Measurements from ENCODE around the gene CAMK2D.

CAMK2D gene

DNA sequence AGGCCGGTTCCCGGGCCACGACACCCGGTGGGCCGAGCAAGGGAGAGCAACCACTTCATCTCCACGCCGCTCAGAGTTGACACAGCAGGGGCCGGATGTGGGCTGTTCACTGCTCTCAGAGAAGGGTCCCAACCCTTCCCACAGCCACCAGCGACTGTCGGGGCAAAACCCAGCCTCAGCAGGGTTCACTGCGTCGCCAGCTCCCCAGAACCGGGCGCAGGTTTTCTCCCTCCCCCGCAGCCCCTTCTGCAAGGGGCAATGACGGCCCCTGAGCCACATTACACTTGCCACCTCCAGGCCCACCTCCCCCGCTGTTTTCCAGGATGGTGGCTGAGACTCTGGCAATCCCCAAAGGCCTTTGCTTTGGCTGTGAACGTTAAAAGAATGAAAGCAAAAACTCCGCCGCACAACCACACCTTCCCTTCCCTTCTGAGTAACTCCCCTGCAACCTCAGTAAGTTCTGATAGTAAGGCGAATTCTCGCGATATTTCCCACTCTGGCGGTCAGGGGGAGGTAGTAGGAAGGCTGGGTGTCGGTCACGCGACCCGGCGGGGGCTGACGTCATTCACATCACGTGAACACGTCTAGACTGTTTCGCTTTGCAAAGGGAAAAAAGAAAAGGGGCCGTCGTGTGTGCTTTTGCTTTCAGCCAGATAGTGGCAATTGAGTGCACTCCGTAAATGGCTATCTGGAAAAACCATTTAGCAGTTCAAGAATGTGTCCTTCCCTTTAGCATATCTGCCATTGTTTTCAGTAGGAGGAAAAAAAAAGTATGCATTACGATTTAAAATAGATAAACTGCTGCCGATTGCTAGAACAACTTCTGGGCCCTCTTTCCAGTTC, 869 bp upstream of the CAMK2D start:
- peak; percentile 93 for DNase-seq

DNA sequence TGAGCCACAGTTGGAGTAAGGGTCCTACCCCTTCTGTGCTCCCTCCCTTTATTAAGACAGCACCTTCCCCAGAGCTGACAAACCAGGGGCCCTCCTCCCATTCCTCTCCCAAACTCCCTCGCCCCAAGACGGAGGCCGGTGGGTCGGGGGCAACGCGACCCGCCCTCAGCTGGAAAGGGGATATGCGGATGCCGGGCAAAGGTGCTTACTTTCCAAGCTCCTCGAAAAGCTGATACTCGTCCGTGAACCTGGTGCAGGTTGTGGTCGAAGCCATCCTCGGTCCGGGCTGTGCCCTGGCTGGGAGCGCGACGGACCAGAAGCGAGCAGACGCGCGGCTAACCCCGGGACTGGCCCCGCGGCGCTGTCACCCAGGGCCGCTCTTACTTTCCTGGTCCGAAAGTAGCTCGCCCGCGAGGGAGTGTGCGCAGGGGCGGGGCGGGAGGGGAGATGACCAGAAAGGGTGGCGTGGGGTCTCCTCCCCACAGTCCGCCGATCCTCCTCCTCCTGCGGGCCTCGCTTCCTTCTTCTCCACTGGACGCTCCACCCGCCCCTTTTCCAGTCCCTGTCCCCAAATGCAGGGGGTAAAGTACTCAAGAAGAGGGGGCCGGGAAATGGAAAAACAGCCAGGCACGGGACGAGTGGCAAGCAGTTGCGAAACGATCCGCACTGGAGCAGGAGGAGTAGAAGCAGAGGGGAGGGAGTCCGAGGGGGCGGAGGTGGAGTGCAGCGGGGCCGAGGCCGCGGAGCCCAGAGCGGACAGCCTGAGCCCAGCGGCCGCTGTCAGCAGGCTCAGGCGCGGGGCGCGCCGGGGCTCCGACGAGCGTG, 531 bp downstream of the CAMK2D start:
- DNase-seq: peak; percentile 29

GRCh38 chr4:113760094-113760794, 1.3 kb downstream of the CAMK2D start:
- no peak for DNase-seq

DNA sequence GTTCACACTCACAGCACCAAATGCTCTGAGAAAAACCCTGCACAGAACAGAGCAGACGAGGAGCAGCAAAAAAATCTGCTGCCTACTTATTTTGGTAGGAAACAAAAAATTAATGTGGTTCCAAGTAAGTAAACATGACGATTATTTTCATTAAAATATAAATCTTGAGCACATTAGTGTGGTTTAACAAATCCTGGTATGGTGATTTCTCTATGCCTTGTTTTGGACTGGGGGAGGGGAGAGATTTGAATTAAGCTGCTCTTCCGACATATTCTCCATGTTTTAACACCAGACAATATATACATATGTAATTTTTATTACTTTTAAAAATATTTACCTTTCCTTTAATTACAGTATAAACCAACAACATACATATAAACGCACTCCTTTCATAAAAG, 1.8 kb downstream of the CAMK2D start:
- no peak for DNase-seq

GRCh38 chr4:113758372-113758771, 3.2 kb downstream of the CAMK2D start:
- DNase-seq: no peak

- no peak for DNase-seq
These were observed 4.1 kb downstream of the CAMK2D start for GRCh38 chr4:113757486-113757885.

- no peak for DNase-seq
These were observed 5.5 kb downstream of the CAMK2D start for GRCh38 chr4:113756005-113756410.

DNA sequence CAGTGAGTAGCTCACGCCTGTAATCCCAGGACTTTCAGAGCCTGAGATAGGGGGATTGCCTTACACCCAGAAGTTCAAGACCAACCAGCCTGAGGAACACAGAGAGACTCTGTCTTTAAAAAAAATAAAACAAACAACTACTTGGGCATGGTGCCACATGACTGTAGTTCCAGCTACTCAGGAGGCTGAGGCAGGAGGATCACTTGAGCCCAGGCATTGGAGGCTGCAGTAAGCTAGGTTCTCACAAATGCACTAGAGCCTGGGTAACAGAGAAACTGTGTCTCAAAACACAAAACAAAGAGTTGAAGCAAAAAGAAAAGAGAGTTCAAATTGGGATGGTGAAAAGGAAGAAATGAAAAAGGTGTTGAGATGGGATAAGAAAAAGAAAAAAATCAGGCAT, 10.8 kb downstream of the CAMK2D start:
- no peak for DNase-seq

DNA sequence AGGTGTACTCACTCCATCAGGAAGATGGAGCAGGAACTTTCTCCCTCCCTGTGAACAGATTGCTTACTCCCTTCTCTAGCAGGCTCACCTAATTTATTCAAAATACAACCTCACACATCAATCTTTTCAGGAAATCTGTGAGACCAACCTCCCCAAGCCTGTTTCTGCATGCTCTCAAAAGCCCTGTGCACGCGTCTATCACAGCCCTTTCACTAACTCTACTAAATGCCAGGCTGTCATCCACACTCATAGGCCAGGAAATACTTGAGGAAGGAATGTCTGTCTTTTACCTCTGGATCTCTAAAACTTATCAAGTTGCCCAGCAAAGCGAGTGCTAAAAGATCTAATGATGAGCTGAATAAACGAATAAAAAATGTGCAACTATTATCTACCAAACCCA, 11.2 kb downstream of the CAMK2D start:
- DNase-seq: no peak

DNA sequence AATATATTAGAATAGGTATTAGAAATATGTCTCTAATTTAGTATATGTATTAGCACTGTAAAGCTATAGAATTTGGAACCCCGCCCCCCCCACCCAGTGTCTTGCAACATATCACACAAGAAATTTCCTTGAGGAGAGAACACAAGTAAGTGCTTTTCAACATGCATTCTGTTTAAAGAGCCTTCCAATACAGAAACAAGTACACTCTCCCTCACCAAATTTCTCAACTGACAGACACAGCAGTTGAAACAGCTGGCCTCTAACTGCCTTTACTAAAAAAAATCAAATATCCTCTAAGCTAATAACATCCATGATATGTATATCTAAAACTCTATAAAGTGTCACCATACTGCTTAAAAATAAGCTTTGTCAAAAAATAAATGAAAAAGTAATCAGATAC, 12.4 kb downstream of the CAMK2D start:
- no peak for DNase-seq

DNA sequence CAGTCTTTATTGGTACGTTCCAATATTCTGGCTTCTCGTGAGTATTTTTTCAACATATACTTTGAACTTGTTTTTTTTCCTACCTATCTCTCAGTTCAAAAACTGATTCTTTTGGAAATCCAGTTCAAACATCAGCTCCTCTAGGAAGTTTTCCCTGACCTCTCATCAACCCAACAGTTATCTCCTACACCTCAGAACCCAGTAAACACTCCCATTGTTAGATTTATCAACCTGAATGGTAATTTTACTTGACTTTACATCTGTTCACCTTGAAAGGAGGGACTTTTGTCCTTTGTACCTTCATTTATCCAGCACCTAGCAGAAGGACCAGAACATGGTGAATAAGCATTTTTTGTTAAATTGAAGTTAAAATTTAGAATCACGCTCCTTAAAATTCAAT, 13.6 kb downstream of the CAMK2D start:
- no peak for DNase-seq

- DNase-seq: no peak
These were observed 15.8 kb downstream of the CAMK2D start for GRCh38 chr4:113745711-113746110.

GRCh38 chr4:113744667-113745240, 16.8 kb downstream of the CAMK2D start:
- no peak for DNase-seq

DNA sequence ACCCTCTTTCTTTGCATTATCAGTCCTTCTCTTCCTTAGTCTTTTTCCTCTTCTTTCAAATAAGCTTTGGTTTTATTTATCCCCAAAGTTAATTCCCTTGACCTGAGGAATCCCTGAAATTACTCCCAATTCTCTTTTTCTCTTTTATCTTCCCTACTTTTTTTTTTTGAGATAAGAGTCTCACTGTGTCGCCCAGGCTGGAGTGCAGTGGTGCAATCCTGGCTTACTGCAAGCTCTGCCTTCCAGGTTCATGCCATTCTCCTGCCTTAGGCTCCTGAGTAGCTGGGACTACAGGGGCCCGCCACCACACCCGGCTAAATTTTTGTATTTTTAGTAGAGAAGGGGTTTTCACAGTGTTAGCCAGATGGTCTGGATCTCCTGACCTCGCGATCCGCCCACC, 17.8 kb downstream of the CAMK2D start:
- no peak for DNase-seq

- no peak for DNase-seq
These were observed 18.9 kb downstream of the CAMK2D start for GRCh38 chr4:113742643-113743042.

DNA sequence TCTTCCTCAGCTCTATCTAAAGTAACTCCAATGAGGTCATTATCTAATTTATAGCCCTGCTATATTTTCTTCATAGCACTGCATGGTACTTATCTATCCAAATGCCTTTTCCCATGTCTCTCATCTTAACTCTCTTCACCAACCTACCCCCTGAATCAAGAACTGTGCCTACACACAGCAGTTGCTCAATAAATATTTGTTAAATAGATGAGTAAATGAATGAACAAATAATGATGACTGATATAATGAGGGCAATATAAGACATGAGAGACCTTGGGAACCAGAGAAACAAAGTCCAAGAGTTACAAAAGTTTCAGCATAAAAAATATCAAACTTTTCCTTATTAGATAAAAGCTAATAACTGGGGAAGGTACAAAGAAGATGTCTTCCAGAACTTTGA, 19.6 kb downstream of the CAMK2D start:
- no peak for DNase-seq

- no peak for DNase-seq
These were observed 20.6 kb downstream of the CAMK2D start for GRCh38 chr4:113740857-113741379.

GRCh38 chr4:113739197-113739596, 22.3 kb downstream of the CAMK2D start:
- no peak for DNase-seq

DNA sequence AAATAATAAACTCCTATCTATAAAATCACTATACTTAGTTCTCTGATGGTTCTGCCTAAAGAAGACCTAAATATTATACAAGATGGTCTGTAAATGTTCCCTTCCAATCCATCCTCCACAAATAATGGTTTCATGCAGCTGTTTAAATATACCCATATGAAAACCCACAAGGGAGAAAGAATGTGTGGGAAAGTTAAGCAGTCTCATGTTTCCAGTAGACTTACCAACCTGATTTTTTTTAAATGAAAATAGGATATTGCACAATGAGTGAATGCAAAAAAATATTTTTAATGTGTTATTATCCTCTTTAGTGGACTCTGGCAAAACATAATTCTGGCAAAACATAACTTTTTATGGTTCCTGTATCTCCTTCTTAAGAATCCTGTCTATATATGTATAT, 23.3 kb downstream of the CAMK2D start:
- no peak for DNase-seq

- no peak for DNase-seq
These were observed 27.9 kb downstream of the CAMK2D start for GRCh38 chr4:113733685-113734084.

DNA sequence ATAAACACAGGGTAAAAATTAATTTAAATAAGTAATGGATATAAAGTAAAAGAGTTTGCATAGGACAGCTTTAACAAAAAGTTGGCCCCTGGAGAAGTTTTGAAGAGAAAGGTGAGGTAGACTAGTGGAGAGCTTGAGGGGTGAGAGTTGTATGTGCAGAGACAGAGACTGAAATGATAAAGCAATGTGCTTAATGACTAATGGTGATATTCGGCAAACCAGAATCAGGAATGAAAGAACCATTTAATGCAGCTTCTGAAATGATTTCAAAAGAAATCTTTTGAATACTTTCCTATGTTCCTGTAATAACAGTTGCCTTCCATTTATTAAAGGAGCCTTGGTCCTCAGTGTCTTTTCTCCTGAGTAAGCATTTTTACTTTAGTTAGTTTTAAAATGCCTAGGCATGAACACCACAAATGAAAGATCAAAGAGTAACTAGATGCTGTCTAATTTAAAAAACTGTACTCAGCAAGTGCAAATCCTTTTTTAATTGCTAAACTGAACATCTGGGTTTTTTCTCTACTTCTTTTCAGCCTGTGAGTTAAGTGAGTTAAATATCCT, 28.5 kb downstream of the CAMK2D start:
- DNase-seq: no peak

DNA sequence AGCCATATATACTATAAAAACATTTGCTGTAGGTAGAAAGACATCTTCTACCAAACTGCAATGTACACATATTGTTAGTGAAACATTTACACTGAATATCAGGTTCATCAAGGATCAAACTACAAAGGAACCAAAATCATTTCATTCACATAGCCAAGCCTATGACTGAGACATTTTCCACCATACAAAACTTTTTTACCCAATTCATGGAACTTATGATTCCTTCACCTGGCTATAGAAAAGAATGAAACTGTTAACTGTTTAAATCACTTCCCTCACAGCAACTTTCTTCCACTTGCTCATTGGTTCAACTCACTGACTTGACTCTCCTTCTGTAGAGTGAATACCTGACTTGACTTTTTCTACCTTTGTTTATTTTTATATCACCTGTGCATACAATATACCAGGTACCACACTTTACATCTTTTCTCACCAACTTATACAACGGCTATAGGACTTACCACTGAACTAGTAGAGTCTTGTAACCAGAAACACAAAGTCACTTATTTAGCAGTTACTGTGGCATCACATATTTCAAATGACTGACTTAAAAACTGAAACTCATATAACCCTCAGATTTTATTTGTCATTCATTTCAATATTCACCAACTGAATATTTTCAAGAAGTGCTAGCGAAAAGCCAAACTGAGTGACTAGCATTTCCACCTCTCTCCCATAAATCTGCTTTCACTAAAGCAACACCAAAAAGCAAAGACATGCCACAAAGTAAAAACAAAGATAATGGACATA, 30.9 kb downstream of the CAMK2D start:
- no peak for DNase-seq
